Prostate gland (tissue), 2 donors: Measurements from ENCODE around the gene PDLIM1. TPM values are rescaled to one million over a fixed set of nuclear protein-coding genes. Genes with fewer than 3 reads are reported as not detected.

Experiments
- DNase-seq: peaks from one replicate; pipeline ENCODE4 v3.0.0-alpha.2; 2019; ENCODE audit warnings: low spot score
- H3K27ac ChIP-seq, 2 donors: fragments of 200-600 bp; sonication (generic); 2 replicates each; pipeline ENCODE4 v1.5.1; 2017 to 2019
- H3K27me3 ChIP-seq: fragments of 200-600 bp; sonication (generic); replicated peaks from 2 replicates; pipeline ENCODE4 v1.5.1; 2019; ENCODE audit not compliant: insufficient read depth
- H3K36me3 ChIP-seq, 2 donors: fragments of 200-600 bp; sonication (generic); 1 replicate in 1 of 2; 2 replicates in 1 of 2; pipeline versions ENCODE4 v1.5.1 to v1.8.1; 2017 to 2019
- H3K4me1 ChIP-seq: fragments of 200-600 bp; sonication (generic); replicated peaks from 2 replicates; pipeline ENCODE4 v1.5.1; 2019
- H3K4me3 ChIP-seq, 2 donors: fragments of 200-600 bp; sonication (generic); 2 replicates each; pipeline ENCODE4 v1.5.1; 2017 to 2019
- H3K9me3 ChIP-seq: fragments of 200-600 bp; sonication (generic); 2 replicates; pipeline ENCODE4 v1.5.1; 2017
- POLR2A ChIP-seq: fragments of 450-650 bp; IDR thresholded peaks from one replicate; pipeline ENCODE4 v1.6.1; 2016; ENCODE audit warnings: antibody characterized with exemption, mild to moderate bottlenecking
- POLR2AphosphoS5 ChIP-seq: sonication (generic); formaldehyde crosslinking; IDR thresholded peaks from one replicate; pipeline ENCODE4 v1.6.1; 2017; ENCODE audit warnings: antibody characterized with exemption
- WGBS: methylation state at CpG from one replicate; pipeline ENCODE4 v1.1.5; 2018; 5-methylcytosine and 5-hydroxymethylcytosine counted together
- intact Hi-C: fragments of 100-400 bp; cut with DNase I; formaldehyde crosslinking; loops from one replicate; pipeline ENCODE4 v1.14.2; 2022
- total RNA-seq, 2 donors: library from RNA; depleted of rRNA; stranded (reverse); fragments of >200 nt; gene quantifications; one replicate each; pipeline ENCODE4 v1.1.0, GENCODE V29; 2016
- TF ChIP-seq, protein P1 (sequence below), 4 experiments: fragments of 200-600 bp in 2 of 4; fragments of 450-650 bp in 2 of 4; sonication (generic) in 2 of 4; IDR thresholded peaks; 1 replicate in 3 of 4; 2 replicates in 1 of 4; pipeline ENCODE4 v1.5.1; 2016 to 2019; ENCODE audit warnings: antibody characterized with exemption in 4 of 4, mild to moderate bottlenecking in 2 of 4, moderate library complexity in 2 of 4

PDLIM1 gene
- total RNA-seq, 2 donors from 2014 or later = 63.2 to 82.0 TPM

DNA sequence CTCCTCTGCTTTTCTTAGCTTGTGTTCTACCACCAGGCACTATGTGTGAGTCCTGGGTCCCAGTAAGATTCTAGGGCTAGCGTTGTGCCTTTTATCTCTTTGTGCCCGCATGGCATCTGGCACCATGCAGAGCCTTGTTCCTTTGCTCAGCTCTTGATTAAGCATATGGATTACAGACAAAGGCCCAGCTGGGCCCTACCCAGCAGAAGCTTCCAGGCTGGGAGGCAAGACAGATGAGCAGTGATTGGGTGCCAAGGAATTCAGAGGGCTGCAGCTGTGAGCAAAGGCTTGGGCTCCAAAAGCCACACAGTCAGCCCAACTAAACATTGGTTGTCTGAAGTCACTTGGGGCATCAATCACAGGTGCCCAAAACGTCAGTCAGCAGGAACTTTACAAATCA is 94.8 kb downstream of the PDLIM1 start:
- no peak for DNase-seq
- TF ChIP-seq, protein P1, sequence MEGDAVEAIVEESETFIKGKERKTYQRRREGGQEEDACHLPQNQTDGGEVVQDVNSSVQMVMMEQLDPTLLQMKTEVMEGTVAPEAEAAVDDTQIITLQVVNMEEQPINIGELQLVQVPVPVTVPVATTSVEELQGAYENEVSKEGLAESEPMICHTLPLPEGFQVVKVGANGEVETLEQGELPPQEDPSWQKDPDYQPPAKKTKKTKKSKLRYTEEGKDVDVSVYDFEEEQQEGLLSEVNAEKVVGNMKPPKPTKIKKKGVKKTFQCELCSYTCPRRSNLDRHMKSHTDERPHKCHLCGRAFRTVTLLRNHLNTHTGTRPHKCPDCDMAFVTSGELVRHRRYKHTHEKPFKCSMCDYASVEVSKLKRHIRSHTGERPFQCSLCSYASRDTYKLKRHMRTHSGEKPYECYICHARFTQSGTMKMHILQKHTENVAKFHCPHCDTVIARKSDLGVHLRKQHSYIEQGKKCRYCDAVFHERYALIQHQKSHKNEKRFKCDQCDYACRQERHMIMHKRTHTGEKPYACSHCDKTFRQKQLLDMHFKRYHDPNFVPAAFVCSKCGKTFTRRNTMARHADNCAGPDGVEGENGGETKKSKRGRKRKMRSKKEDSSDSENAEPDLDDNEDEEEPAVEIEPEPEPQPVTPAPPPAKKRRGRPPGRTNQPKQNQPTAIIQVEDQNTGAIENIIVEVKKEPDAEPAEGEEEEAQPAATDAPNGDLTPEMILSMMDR (IDR thresholded peaks at IDR 0.05) = no peak
- TF ChIP-seq POLR2AphosphoS5 (no peak), POLR2A (no peak)
- H3K27me3 ChIP-seq = no peaks in the 10 kb centered on the region
- intact Hi-C loops = no loop called here
- H3K9me3 ChIP-seq = no peaks in the 10 kb centered on the region
- no peaks in the 10 kb centered on the region for H3K4me1 ChIP-seq
- H3K27ac ChIP-seq = no peak overlapping the region
- WGBS = 71% methylated on average over 3 of the region's 3 CpGs
- no peaks in the 10 kb centered on the region for H3K36me3 ChIP-seq
- H3K4me3 ChIP-seq = no peak overlapping the region

DNA sequence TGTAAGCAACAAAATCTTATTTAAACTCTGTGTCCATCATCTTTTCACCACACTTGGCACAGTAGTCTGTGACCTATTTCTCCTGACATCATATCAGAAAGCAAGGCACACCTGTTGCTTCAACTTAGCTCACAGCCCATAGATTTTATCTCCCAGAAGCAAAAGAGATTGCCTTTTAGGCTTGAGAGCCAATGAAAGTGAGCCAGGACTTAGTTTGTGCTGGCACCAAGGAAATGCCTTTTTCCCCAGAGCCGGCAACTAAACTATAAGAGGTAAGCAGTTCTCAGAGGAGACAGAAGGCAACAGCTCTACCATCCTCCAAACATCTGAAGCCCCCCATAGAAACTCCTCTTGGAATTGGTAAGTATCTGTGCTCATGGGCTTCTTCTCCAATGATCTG is 96.9 kb downstream of the PDLIM1 start, which contains the start of gene ACSM6:
TSS of gene ACSM6 (plus strand) at position 295 of the 400 bp plus-strand sequence. CDS start 248 bp downstream, outside the sequence.
- WGBS = 38% methylated on average over 1 of the region's 1 CpG
- H3K27me3 ChIP-seq = no peaks in the 10 kb centered on the region
- DNase-seq = no peak
- no peaks in the 10 kb centered on the region for H3K36me3 ChIP-seq
- H3K4me3 ChIP-seq = no peak within 1 kb of the TSS
- H3K4me1 ChIP-seq = no peaks in the 10 kb centered on the region
- intact Hi-C loops = no loop called here
- H3K9me3 ChIP-seq = no peaks in the 10 kb centered on the region
- TF ChIP-seq, protein P1 (IDR thresholded peaks at IDR 0.05) = no peak
- no peak for TF ChIP-seq POLR2AphosphoS5
- TF ChIP-seq POLR2A = no peak
- no peak within 1 kb of the TSS for H3K27ac ChIP-seq

DNA sequence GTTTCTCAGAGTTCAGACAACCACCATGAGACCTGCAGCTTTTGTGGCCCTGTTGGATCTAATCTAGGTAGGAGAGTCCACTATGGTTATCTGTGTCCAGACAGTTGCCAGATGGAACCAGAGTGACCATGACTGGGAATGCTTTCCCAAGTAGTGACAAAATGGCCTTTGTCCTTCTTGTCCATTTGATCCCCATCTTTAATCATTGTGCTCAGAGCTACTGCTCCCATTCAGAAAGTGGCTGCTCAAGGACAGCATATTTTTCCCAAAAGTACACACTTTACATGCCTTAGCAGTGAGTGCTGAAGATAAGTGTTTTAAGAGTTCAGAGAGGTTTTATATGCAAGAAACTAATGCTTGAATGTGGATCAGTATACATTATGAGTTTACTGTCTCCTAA is 102.2 kb downstream of the PDLIM1 start:
- intact Hi-C loops = loop anchor here (10.0 kb wide), 1 partner anchor 56 kb away; no protein-coding TSS in a partner anchor
- H3K4me3 ChIP-seq = no peak overlapping the region
- no peak overlapping the region for H3K27ac ChIP-seq
- no peak for DNase-seq
- H3K9me3 ChIP-seq = no peaks in the 10 kb centered on the region
- no peaks in the 10 kb centered on the region for H3K4me1 ChIP-seq
- no peaks in the 10 kb centered on the region for H3K36me3 ChIP-seq
- TF ChIP-seq POLR2A = no peak
- TF ChIP-seq, protein P1 (IDR thresholded peaks at IDR 0.05) = no peak
- no peak for TF ChIP-seq POLR2AphosphoS5
- H3K27me3 ChIP-seq = no peaks in the 10 kb centered on the region

DNA sequence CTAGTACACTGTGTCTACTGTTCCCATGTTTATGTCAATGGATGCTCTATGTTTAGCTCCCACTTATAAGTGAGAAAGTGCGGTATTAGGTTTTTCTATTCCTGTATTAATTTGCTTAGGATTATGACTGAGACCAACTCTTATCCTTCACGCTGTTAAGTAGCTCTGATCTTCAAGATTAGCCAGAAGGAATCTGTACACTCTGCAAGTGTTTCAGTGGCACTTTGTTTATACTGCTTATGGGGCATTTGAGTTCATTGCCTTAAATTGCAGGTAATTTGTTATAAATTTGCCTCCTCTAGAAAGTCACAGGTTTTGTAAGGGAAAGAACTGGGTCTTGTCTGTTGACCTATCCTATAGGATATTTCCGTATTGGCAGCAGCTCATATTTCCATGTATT is 103.2 kb downstream of the PDLIM1 start:
- no peaks in the 10 kb centered on the region for H3K4me1 ChIP-seq
- WGBS = 79% methylated on average over 3 of the region's 3 CpGs
- H3K27ac ChIP-seq = no peak overlapping the region
- no peaks in the 10 kb centered on the region for H3K9me3 ChIP-seq
- no peaks in the 10 kb centered on the region for H3K27me3 ChIP-seq
- intact Hi-C loops = loop anchor here (10.0 kb wide), 1 partner anchor 57 kb away; no protein-coding TSS in a partner anchor
- TF ChIP-seq POLR2A (no peak), POLR2AphosphoS5 (no peak)
- TF ChIP-seq, protein P1 (IDR thresholded peaks at IDR 0.05) = no peak
- DNase-seq = no peak
- H3K36me3 ChIP-seq = no peaks in the 10 kb centered on the region
- no peak overlapping the region for H3K4me3 ChIP-seq

Other genes with a start within 250 kb of the PDLIM1 start
- gene CYP2C8, start 221.5 kb downstream of the PDLIM1 start, total RNA-seq = under 1 TPM; 0.36 to 0.40 TPM
- gene ACSM6, start 96.8 kb downstream of the PDLIM1 start, total RNA-seq = not detected